HepG2 (cell line): ENCODE measurements around the gene FAM228B. TPM values are rescaled to one million over a fixed set of nuclear protein-coding genes. Genes with fewer than 3 reads are reported as not detected.
A peak's percentile ranks its signal among the peaks of the same experiment; 100 is the strongest.

Experiments used
- ATAC-seq: fragments of 200-7000 bp; cut with Tn5 transposase; 3 replicates; pipeline ENCODE4 v1.9.1; 2020; ENCODE audit warnings: mild to moderate bottlenecking, moderate library complexity
- BruUV-seq: library from RNA; stranded (reverse); fragments of 400-500 nt; replicated peaks from 2 replicates; lab custom pipeline; 2021; lab: Mats Ljungman, UMichigan
- CTCF ChIA-PET: fragments of 300-600 bp; formaldehyde crosslinking; extraction: SDS; loops from one replicate; lab custom pipeline; 2021; ENCODE audit warnings: low total read pairs, inconsistent platforms, low intra/inter-chr PET ratio; lab: Yijun Ruan, JAX
- POLR2A ChIA-PET: fragments of 350-600 bp; sonication (Branson Sonifier 250); formaldehyde crosslinking; loops from one replicate; lab custom pipeline; 2020; ENCODE audit warnings: antibody characterized with exemption, inconsistent platforms; lab: Yijun Ruan, JAX
- DNase-seq: peaks from one replicate; pipeline ENCODE4 v3.0.0-alpha.2; 2015; ENCODE audit warnings: low spot score
- FAIRE-seq: peaks from 3 replicates; lab custom pipeline; 2011; peaks lifted over from hg19 to GRCh38; lab: Jason Lieb, UNC
- H2AFZ ChIP-seq: one replicate; pipeline ENCODE4 v1.6.1; 2011; ENCODE audit warnings: low read length, inconsistent platforms
- H3K27ac ChIP-seq: fragments of 300-600 bp; 3 replicates; pipeline ENCODE4 v1.8.0; 2011; ENCODE audit warnings: mixed run types, mild to moderate bottlenecking, mixed read lengths, low read length, inconsistent platforms; ENCODE audit not compliant: insufficient read depth; ENCODE audit errors: extremely low read length
- H3K27me3 ChIP-seq, 2 experiments: fragments of 200-600 bp in 1 of 2; 2 replicates in 1 of 2; 3 replicates in 1 of 2; pipeline versions ENCODE4 v1.6.0 to v1.8.0; 2011; ENCODE audit warnings: low read length in 2 of 2, mild to moderate bottlenecking in 2 of 2, moderate library complexity in 2 of 2, inconsistent platforms in 1 of 2; ENCODE audit not compliant: insufficient read depth in 2 of 2, control insufficient read depth in 1 of 2
- H3K36me3 ChIP-seq, 2 experiments: fragments of 200-600 bp in 1 of 2; replicated peaks in 1 of 2; 2 replicates in 1 of 2; 3 replicates in 1 of 2; pipeline versions ENCODE4 v1.5.1 to v1.8.0; 2011; ENCODE audit warnings: low read length in 2 of 2, inconsistent platforms in 1 of 2; ENCODE audit not compliant: insufficient read depth in 2 of 2, control insufficient read depth in 1 of 2
- H3K4me1 ChIP-seq: 2 replicates; pipeline ENCODE4 v1.5.1; 2012; ENCODE audit warnings: low read length, inconsistent platforms; ENCODE audit not compliant: insufficient read depth
- H3K4me2 ChIP-seq: 2 replicates; pipeline ENCODE4 v1.6.0; 2011; ENCODE audit warnings: low read depth, low read length, inconsistent platforms
- H3K4me3 ChIP-seq, 3 experiments: fragments of 200-600 bp in 1 of 3; sonication (generic), shearing (Covaris generic) in 1 of 3; replicated peaks in 1 of 3; 2 replicates each; pipeline ENCODE4 v1.5.1; 2011 to 2016; ENCODE audit warnings: low read length in 3 of 3, inconsistent platforms in 2 of 3, low read depth in 2 of 3, mild to moderate bottlenecking in 2 of 3, control low read depth in 1 of 3, mixed read lengths in 1 of 3; ENCODE audit not compliant: insufficient read depth in 1 of 3
- H3K79me2 ChIP-seq: one replicate; pipeline ENCODE4 v1.6.1; 2011; ENCODE audit warnings: low read length, inconsistent platforms; ENCODE audit not compliant: insufficient read depth
- H3K9ac ChIP-seq: 2 replicates; pipeline ENCODE4 v1.6.0; 2011; ENCODE audit warnings: mild to moderate bottlenecking, low read depth, low read length, inconsistent platforms; ENCODE audit not compliant: insufficient read depth
- H3K9me3 ChIP-seq: 2 replicates; pipeline ENCODE4 v1.5.1; 2012; ENCODE audit warnings: mild to moderate bottlenecking, low read length
- H4K20me1 ChIP-seq: 2 replicates; pipeline ENCODE4 v1.6.0; 2011; ENCODE audit warnings: inconsistent platforms, mild to moderate bottlenecking, low read length, moderate library complexity; ENCODE audit not compliant: insufficient read depth
- ATAD3A ChIP-seq: sonication (generic); formaldehyde crosslinking; IDR thresholded peaks from 2 replicates; pipeline ENCODE4 v1.4.0; 2020; ENCODE audit warnings: missing genetic modification reagents
- CEBPB ChIP-seq: IDR thresholded peaks from 2 replicates; pipeline ENCODE4 v1.6.1; 2011; ENCODE audit warnings: low read depth, low read length, improper control_type of control experiment, borderline replicate concordance
- EED ChIP-seq: sonication (generic); formaldehyde crosslinking; IDR thresholded peaks from 2 replicates; pipeline ENCODE4 v1.5.0; 2020; ENCODE audit warnings: mild to moderate bottlenecking, missing genetic modification reagents
- FOSL1 ChIP-seq: sonication (generic); formaldehyde crosslinking; IDR thresholded peaks from 2 replicates; pipeline ENCODE4 v1.9.0; 2021; ENCODE audit warnings: missing genetic modification reagents, borderline replicate concordance
- HHEX ChIP-seq: IDR thresholded peaks from 2 replicates; pipeline ENCODE4 v1.6.1; 2016; ENCODE audit warnings: control low read depth
- KLF12 ChIP-seq: sonication (generic); formaldehyde crosslinking; IDR thresholded peaks from 2 replicates; pipeline ENCODE4 v1.4.0; 2020; ENCODE audit warnings: missing genetic modification reagents, borderline replicate concordance
- ZNF180 ChIP-seq: sonication (generic); formaldehyde crosslinking; IDR thresholded peaks from 2 replicates; pipeline ENCODE4 v1.4.0; 2020; ENCODE audit warnings: low read depth, missing genetic modification reagents, borderline replicate concordance
- ZNF205 ChIP-seq: IDR thresholded peaks from 2 replicates; pipeline ENCODE4 v1.6.1; 2018; ENCODE audit warnings: missing biosample characterization, missing genetic modification reagents
- ZNF224 ChIP-seq: sonication (generic); formaldehyde crosslinking; IDR thresholded peaks from 2 replicates; pipeline ENCODE4 v1.5.0; 2020; ENCODE audit warnings: mild to moderate bottlenecking, missing genetic modification reagents
- ZNF251 ChIP-seq: sonication (generic); formaldehyde crosslinking; IDR thresholded peaks from 2 replicates; pipeline ENCODE4 v1.9.0; 2021; ENCODE audit warnings: mild to moderate bottlenecking, missing genetic modification reagents
- ZSCAN20 ChIP-seq: sonication (generic); formaldehyde crosslinking; IDR thresholded peaks from 2 replicates; pipeline ENCODE4 v1.4.0; 2020; ENCODE audit warnings: missing genetic modification reagents, mild to moderate bottlenecking, borderline replicate concordance
- WGBS: methylation state at CpG from one replicate; pipeline ENCODE4 v1.1.6; 2017; ENCODE audit warnings: low lambda C conversion rate; 5-methylcytosine and 5-hydroxymethylcytosine counted together
- in situ Hi-C: cut with HindIII; loops from 2 replicates; pipeline ENCODE4 v1.10.0; 2017; ENCODE audit warnings: low pct_unique_long_range_greater_than_20kb; ENCODE audit not compliant: extremely low pct_ligation_motif_present
- intact Hi-C: fragments of 100-400 bp; cut with micrococcal nuclease; formaldehyde crosslinking; loops from one replicate; pipeline ENCODE4 v1.10.0; 2022; ENCODE audit not compliant: unreplicated experiment
- polyA plus RNA-seq, 8 experiments: library from polyadenylated mRNA; depleted of rRNA in 3 of 8; stranded (reverse) in 7 of 8; unstranded in 1 of 8; fragments of >200 nt; fragmentation: Illumina TruSeq in 4 of 8; extraction: Trizol in 4 of 8; gene quantifications; 2 replicates each; pipeline versions ENCODE4 v1.2.1 to v1.2.3, GENCODE V29; 2011 to 2016; ENCODE audit warnings: low read depth in 4 of 8, missing spikeins in 1 of 8, mixed read lengths in 1 of 8; ENCODE audit not compliant: insufficient read depth in 1 of 8
- total RNA-seq, 5 experiments: library from RNA; depleted of rRNA; stranded (reverse); fragments of >200 nt; fragmentation: Illumina TruSeq; extraction: Trizol; gene quantifications; 2 replicates each; pipeline ENCODE4 v1.2.3, GENCODE V29; 2016; ENCODE audit warnings: low read depth in 1 of 5
- TF ChIP-seq, protein P1 (sequence below): sonication (generic); formaldehyde crosslinking; IDR thresholded peaks from 2 replicates; pipeline ENCODE4 v1.4.0; 2020; ENCODE audit warnings: mild to moderate bottlenecking, low read depth, missing genetic modification reagents
- TF ChIP-seq, protein P2 (sequence below): sonication (generic); formaldehyde crosslinking; IDR thresholded peaks from 2 replicates; pipeline ENCODE4 v1.5.0; 2020; ENCODE audit warnings: missing genetic modification reagents, mild to moderate bottlenecking, borderline replicate concordance

FAM228B gene
- total and polyA plus RNA-seq, 2 of the 13 experiments (the other 11 are each of a cell fraction or from before 2014, with no cell fraction given): 0.79 to 1.1 TPM

DNA sequence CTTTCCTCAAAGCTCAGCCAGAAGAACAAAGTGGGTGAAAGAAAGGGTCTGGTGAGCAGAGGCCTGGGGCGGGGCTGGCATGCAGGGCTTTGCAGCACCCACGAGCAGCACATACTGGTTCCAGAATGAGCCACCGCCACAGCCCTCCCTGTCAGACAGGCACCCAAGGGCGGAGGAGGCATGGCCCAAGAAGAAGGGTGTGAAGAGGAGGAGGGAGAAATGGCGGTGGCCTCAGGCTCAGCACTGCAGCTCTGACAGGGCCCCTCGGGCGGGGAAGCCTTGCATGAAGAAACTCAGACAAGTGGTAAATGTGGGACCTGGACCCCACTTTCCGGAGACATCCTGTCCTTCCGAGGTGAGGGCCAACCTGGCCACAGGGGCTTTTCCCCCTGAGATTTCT is 67.2 kb downstream of the FAM228B start (continued):
- TF ChIP-seq, protein P1, sequence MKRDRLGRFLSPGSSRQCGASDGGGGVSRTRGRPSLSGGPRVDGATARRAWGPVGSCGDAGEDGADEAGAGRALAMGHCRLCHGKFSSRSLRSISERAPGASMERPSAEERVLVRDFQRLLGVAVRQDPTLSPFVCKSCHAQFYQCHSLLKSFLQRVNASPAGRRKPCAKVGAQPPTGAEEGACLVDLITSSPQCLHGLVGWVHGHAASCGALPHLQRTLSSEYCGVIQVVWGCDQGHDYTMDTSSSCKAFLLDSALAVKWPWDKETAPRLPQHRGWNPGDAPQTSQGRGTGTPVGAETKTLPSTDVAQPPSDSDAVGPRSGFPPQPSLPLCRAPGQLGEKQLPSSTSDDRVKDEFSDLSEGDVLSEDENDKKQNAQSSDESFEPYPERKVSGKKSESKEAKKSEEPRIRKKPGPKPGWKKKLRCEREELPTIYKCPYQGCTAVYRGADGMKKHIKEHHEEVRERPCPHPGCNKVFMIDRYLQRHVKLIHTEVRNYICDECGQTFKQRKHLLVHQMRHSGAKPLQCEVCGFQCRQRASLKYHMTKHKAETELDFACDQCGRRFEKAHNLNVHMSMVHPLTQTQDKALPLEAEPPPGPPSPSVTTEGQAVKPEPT (CRISPR knock-in tag): no peak
- TF ChIP-seq ZNF180 (CRISPR knock-in tag) (no peak), ZNF224 (CRISPR knock-in tag) (no peak), ZNF251 (CRISPR knock-in tag) (no peak)
- TF ChIP-seq, all 625 proteins: peak for 0

DNA sequence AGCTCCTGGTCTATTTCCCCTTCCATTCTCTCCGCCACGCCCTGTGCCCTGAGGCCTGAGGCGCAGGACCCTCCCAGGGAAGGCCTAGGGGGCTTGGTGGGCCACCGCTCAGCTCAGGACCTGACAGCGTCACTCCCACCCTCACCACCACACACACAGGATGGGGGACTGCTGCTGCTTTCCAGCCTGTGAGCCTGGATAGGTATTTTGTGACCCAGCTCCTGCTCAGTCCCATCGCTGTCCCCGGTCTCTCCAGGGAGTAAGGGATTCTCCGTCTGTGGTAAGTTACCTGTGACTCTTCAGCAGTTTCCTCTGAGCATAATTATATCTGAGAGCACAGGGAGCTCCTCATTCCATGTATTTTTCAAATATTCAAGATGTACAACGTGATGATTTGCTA is 67.9 kb downstream of the FAM228B start:
- ATAC-seq (peak; percentile 57), DNase-seq (no peak), FAIRE-seq (no peak)
- no peak overlapping the region for H2AFZ ChIP-seq
- H3K4me2 ChIP-seq: no peak overlapping the region
- BruUV-seq: no TSS peak
- no peaks in the 10 kb centered on the region for H3K9me3 ChIP-seq
- CTCF ChIA-PET: no interaction called here
- no peaks in the 10 kb centered on the region for H4K20me1 ChIP-seq
- POLR2A ChIA-PET: no interaction called here
- in situ Hi-C loops: no loop called here
- no peak for TF ChIP-seq HHEX (CRISPR knock-in tag)
- no peak for TF ChIP-seq KLF12 (CRISPR knock-in tag)
- TF ChIP-seq ATAD3A (CRISPR knock-in tag): no peak
- TF ChIP-seq FOSL1 (CRISPR knock-in tag): no peak
- no peak for TF ChIP-seq ZSCAN20
- no peak for TF ChIP-seq ZNF205 (CRISPR knock-in tag)
- TF ChIP-seq CEBPB: no peak
- TF ChIP-seq, protein P2, sequence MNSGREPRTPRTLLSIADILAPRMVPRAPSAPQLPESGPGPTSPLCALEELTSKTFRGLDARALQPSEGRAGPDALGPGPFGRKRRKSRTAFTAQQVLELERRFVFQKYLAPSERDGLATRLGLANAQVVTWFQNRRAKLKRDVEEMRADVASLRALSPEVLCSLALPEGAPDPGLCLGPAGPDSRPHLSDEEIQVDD (CRISPR knock-in tag): no peak
- TF ChIP-seq EED: no peak
- TF ChIP-seq, all 625 proteins: peak for 0
- intact Hi-C loops: no loop called here
- H3K9ac ChIP-seq: no peak overlapping the region
- no peaks in the 10 kb centered on the region for H3K36me3 ChIP-seq
- H3K4me1 ChIP-seq: no peaks in the 10 kb centered on the region
- WGBS: 62% methylated on average over 9 of the region's 9 CpGs
- no peak overlapping the region for H3K27ac ChIP-seq
- H3K27me3 ChIP-seq: peaks cover 2 to 20% of the 10 kb centered on the region in 2 experiments; a peak in 3 of 5 replicates
- no peak overlapping the region for H3K4me3 ChIP-seq
- H3K79me2 ChIP-seq: no peaks in the 10 kb centered on the region
